Fibroblast of pulmonary artery (primary cell): Measurements from ENCODE around the gene GALNT2.

Experiments used
- DNase-seq: peaks from one replicate; pipeline ENCODE4 v3.0.0-alpha.2; 2010; ENCODE audit warnings: low read depth
- H3K4me3 ChIP-seq: replicated peaks from 2 replicates; pipeline ENCODE4 v1.5.1; 2011; ENCODE audit warnings: low read depth, mild to moderate bottlenecking, control low read depth, low read length, moderate library complexity
- CTCF ChIP-seq: IDR thresholded peaks from 2 replicates; pipeline ENCODE4 v1.5.1; 2011; ENCODE audit warnings: mild to moderate bottlenecking, control low read depth, low read length, inconsistent platforms; ENCODE audit errors: missing control alignments

Gene GALNT2

DNA sequence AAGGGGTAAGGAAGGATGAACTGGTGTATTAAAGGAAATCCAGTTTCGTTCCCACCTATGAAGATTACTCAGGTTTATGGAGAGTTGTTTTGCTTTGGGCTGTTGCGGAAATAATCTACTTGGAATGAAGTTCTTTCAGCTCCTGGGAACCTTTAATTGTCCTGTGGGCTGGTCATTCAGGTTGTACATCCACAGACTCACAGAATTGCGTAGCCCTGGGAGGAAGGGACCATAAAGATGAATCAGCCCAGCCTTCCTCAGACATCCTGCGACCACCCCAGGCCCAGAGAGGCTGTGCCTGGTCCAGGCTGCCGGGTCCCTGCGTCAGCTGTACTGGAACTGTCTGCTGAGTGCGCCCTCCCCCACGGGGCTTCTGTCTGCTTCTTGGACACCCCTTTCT lies 72.7 kb downstream of the GALNT2 start:
- H3K4me3 ChIP-seq, result no peak overlapping the region
- no peak for TF ChIP-seq CTCF
- no peak for DNase-seq

GRCh38 chr1:230140221-230141020 lies 73.4 kb downstream of the GALNT2 start:
- H3K4me3 ChIP-seq, result no peak overlapping the region
- TF ChIP-seq CTCF, result no peak
- peak; percentile 80 for DNase-seq

- DNase-seq, result peak; percentile 67
- H3K4me3 ChIP-seq, result no peak overlapping the region
- no peak for TF ChIP-seq CTCF
Measured at GRCh38 chr1:230141021-230141648, 74.1 kb downstream of the GALNT2 start.

- no peak for TF ChIP-seq CTCF
- no peak overlapping the region for H3K4me3 ChIP-seq
- no peak for DNase-seq
Measured at GRCh38 chr1:230141797-230142607, 75.0 kb downstream of the GALNT2 start.

- TF ChIP-seq CTCF, result no peak
- DNase-seq, result no peak
- no peak overlapping the region for H3K4me3 ChIP-seq
Measured at GRCh38 chr1:230142608-230143210, 75.7 kb downstream of the GALNT2 start.

- no peak for DNase-seq
- H3K4me3 ChIP-seq, result no peak overlapping the region
- no peak for TF ChIP-seq CTCF
Measured at GRCh38 chr1:230143534-230143933, 76.5 kb downstream of the GALNT2 start.
